DOHH2 (cell line): ENCODE results near the gene KLK14.

Experiments
- H3F3A ChIP-seq: fragments of 200-600 bp; sonication (generic), shearing (Covaris generic); 2 replicates; pipeline ENCODE4 v1.6.0; 2016; ENCODE audit warnings: antibody characterized with exemption, mild to moderate bottlenecking; ENCODE audit not compliant: control insufficient read depth, insufficient read depth
- H3K27ac ChIP-seq: fragments of 200-600 bp; sonication (generic); 2 replicates; pipeline ENCODE4 v1.5.1; 2014; ENCODE audit warnings: low read depth, mild to moderate bottlenecking, low read length, moderate library complexity
- H3K27me3 ChIP-seq: fragments of 200-600 bp; sonication (generic); 2 replicates; pipeline ENCODE4 v1.6.1; 2014; ENCODE audit warnings: mild to moderate bottlenecking, low read length, mixed read lengths; ENCODE audit not compliant: control insufficient read depth
- H3K36me3 ChIP-seq: fragments of 200-600 bp; sonication (generic); 2 replicates; pipeline ENCODE4 v1.6.1; 2014; ENCODE audit warnings: mild to moderate bottlenecking, low read length, moderate library complexity, mixed read lengths; ENCODE audit not compliant: control insufficient read depth
- H3K4me1 ChIP-seq: fragments of 200-600 bp; sonication (generic); 2 replicates; pipeline ENCODE4 v1.6.1; 2014; ENCODE audit warnings: mild to moderate bottlenecking, low read length, mixed read lengths; ENCODE audit not compliant: control insufficient read depth
- H3K4me2 ChIP-seq: fragments of 200-600 bp; sonication (generic); 2 replicates; pipeline ENCODE4 v1.6.0; 2014; ENCODE audit warnings: mild to moderate bottlenecking, low read length, moderate library complexity
- H3K4me3 ChIP-seq: fragments of 200-600 bp; sonication (generic); 2 replicates; pipeline ENCODE4 v1.5.1; 2014; ENCODE audit warnings: mild to moderate bottlenecking, low read length, mixed read lengths
- H3K79me2 ChIP-seq: fragments of 200-600 bp; sonication (generic); 2 replicates; pipeline ENCODE4 v1.6.1; 2014; ENCODE audit warnings: mild to moderate bottlenecking, low read length, mixed read lengths; ENCODE audit not compliant: control insufficient read depth
- H3K9me2 ChIP-seq: fragments of 200-600 bp; sonication (generic); replicated peaks from 2 replicates; pipeline ENCODE4 v1.6.1; 2014; ENCODE audit warnings: mild to moderate bottlenecking, low read length, mixed read lengths; ENCODE audit not compliant: control insufficient read depth
- H3K9me3 ChIP-seq: fragments of 200-600 bp; sonication (generic); 2 replicates; pipeline ENCODE4 v1.6.1; 2014; ENCODE audit warnings: antibody characterized with exemption, low read length, mixed read lengths; ENCODE audit not compliant: control insufficient read depth, insufficient read depth
- H4K20me1 ChIP-seq: fragments of 200-600 bp; sonication (generic); 2 replicates; pipeline ENCODE4 v1.6.0; 2014; ENCODE audit warnings: low read depth, mild to moderate bottlenecking, antibody characterized with exemption, low read length, moderate library complexity; ENCODE audit not compliant: control insufficient read depth, insufficient read depth
- CTCF ChIP-seq: fragments of 200-600 bp; sonication (generic); IDR thresholded peaks from one replicate; pipeline ENCODE4 v1.5.1; 2014; ENCODE audit warnings: antibody characterized with exemption, mild to moderate bottlenecking, low read depth, low read length; ENCODE audit not compliant: poor library complexity, severe bottlenecking
- EZH2phosphoT487 ChIP-seq: fragments of 200-600 bp; sonication (generic); IDR thresholded peaks from 2 replicates; pipeline ENCODE4 v1.6.1; 2017; ENCODE audit warnings: borderline replicate concordance, mild to moderate bottlenecking, antibody characterized with exemption, low read length, moderate library complexity, mixed read lengths

The KLK14 gene

GRCh38 chr19:51031880-51032225, 50.8 kb downstream of the KLK14 start:
- no peaks in the 10 kb centered on the region for H4K20me1 ChIP-seq
- H3K9me3 ChIP-seq = no peaks in the 10 kb centered on the region
- no peaks in the 10 kb centered on the region for H3K36me3 ChIP-seq
- no peaks in the 10 kb centered on the region for H3F3A ChIP-seq
- no peaks in the 10 kb centered on the region for H3K27me3 ChIP-seq
- no peaks in the 10 kb centered on the region for H3K4me1 ChIP-seq
- H3K27ac ChIP-seq = no peak overlapping the region
- H3K79me2 ChIP-seq = no peaks in the 10 kb centered on the region
- H3K4me2 ChIP-seq = no peak overlapping the region
- H3K4me3 ChIP-seq = no peak overlapping the region
- no peaks in the 10 kb centered on the region for H3K9me2 ChIP-seq
- TF ChIP-seq EZH2phosphoT487 (no peak), CTCF (no peak)

- H3K36me3 ChIP-seq = no peaks in the 10 kb centered on the region
- no peaks in the 10 kb centered on the region for H3F3A ChIP-seq
- TF ChIP-seq EZH2phosphoT487 (no peak), CTCF (no peak)
- no peak overlapping the region for H3K4me2 ChIP-seq
- no peaks in the 10 kb centered on the region for H3K4me1 ChIP-seq
- H3K4me3 ChIP-seq = no peak overlapping the region
- H3K79me2 ChIP-seq = no peaks in the 10 kb centered on the region
- H3K9me2 ChIP-seq = no peaks in the 10 kb centered on the region
- no peaks in the 10 kb centered on the region for H4K20me1 ChIP-seq
- H3K27me3 ChIP-seq = no peaks in the 10 kb centered on the region
- H3K9me3 ChIP-seq = no peaks in the 10 kb centered on the region
- H3K27ac ChIP-seq = no peak overlapping the region
These were observed 51.3 kb downstream of the KLK14 start for GRCh38 chr19:51031220-51031879.

GRCh38 chr19:51030631-51031030, 52.1 kb downstream of the KLK14 start:
- no peak overlapping the region for H3K4me3 ChIP-seq
- no peaks in the 10 kb centered on the region for H3K79me2 ChIP-seq
- no peaks in the 10 kb centered on the region for H4K20me1 ChIP-seq
- no peaks in the 10 kb centered on the region for H3K9me2 ChIP-seq
- no peaks in the 10 kb centered on the region for H3K9me3 ChIP-seq
- H3K36me3 ChIP-seq = no peaks in the 10 kb centered on the region
- no peak overlapping the region for H3K4me2 ChIP-seq
- no peaks in the 10 kb centered on the region for H3F3A ChIP-seq
- no peaks in the 10 kb centered on the region for H3K4me1 ChIP-seq
- H3K27ac ChIP-seq = no peak overlapping the region
- no peak for TF ChIP-seq EZH2phosphoT487
- no peak for TF ChIP-seq CTCF
- no peaks in the 10 kb centered on the region for H3K27me3 ChIP-seq
